ENCODE results near the gene FAT2.

Gene FAT2, protein sequence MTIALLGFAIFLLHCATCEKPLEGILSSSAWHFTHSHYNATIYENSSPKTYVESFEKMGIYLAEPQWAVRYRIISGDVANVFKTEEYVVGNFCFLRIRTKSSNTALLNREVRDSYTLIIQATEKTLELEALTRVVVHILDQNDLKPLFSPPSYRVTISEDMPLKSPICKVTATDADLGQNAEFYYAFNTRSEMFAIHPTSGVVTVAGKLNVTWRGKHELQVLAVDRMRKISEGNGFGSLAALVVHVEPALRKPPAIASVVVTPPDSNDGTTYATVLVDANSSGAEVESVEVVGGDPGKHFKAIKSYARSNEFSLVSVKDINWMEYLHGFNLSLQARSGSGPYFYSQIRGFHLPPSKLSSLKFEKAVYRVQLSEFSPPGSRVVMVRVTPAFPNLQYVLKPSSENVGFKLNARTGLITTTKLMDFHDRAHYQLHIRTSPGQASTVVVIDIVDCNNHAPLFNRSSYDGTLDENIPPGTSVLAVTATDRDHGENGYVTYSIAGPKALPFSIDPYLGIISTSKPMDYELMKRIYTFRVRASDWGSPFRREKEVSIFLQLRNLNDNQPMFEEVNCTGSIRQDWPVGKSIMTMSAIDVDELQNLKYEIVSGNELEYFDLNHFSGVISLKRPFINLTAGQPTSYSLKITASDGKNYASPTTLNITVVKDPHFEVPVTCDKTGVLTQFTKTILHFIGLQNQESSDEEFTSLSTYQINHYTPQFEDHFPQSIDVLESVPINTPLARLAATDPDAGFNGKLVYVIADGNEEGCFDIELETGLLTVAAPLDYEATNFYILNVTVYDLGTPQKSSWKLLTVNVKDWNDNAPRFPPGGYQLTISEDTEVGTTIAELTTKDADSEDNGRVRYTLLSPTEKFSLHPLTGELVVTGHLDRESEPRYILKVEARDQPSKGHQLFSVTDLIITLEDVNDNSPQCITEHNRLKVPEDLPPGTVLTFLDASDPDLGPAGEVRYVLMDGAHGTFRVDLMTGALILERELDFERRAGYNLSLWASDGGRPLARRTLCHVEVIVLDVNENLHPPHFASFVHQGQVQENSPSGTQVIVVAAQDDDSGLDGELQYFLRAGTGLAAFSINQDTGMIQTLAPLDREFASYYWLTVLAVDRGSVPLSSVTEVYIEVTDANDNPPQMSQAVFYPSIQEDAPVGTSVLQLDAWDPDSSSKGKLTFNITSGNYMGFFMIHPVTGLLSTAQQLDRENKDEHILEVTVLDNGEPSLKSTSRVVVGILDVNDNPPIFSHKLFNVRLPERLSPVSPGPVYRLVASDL (N-terminal part only)

GRCh38 chr5:151591144-151591819, at the start of gene FAT2:
Gene FAT2, minus strand, starts transcription at chr5:151591331. Its CDS starts 22,400 bp downstream, at chr5:151568931.
- DNase-seq: no peak

DNA sequence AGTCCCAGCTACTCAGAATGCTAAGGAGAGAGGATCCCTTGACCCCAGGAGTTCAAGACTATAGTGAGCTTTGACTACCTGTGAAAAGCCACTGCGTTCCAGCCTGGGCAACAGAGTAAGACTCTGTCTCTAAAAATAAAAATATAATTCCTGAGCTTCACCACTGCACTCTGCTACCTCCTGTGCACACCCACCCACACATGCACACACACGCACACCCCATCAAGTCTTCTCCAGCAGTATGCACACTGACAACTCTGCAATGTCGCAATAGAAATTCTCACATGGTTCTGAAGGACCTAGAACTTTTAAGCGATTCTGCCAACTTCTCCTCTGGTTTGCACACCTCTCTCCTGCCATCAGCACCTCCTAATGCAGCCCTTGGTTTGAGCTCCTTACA, 47.5 kb upstream of the FAT2 start:
- no peak for DNase-seq

DNA sequence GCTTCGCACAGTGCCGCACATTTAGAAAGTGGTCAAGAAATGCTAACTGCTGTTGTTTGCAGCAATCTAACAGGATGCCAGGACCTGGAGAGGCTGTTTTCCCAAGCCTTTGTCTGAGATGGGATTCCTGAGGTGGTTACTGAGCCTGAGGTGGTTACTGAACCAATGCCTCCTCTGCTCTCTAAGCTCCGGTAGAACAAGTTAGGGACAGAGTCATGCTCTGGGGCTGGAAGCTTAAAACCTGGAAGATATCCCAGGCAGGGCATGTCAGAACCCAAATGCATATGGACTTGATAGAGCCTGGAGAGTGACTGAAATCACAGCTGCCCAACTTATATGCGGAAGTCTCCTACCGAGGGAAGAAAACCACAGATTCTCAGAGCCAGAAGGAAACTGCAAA, 46.5 kb upstream of the FAT2 start:
- DNase-seq: no peak

GRCh38 chr5:151633892-151634291, 42.8 kb upstream of the FAT2 start:
- no peak for DNase-seq

- DNase-seq: no peak
Measured at GRCh38 chr5:151632941-151633340, 41.8 kb upstream of the FAT2 start.

- no peak for DNase-seq
Measured at GRCh38 chr5:151632524-151632923, 41.4 kb upstream of the FAT2 start.

DNA sequence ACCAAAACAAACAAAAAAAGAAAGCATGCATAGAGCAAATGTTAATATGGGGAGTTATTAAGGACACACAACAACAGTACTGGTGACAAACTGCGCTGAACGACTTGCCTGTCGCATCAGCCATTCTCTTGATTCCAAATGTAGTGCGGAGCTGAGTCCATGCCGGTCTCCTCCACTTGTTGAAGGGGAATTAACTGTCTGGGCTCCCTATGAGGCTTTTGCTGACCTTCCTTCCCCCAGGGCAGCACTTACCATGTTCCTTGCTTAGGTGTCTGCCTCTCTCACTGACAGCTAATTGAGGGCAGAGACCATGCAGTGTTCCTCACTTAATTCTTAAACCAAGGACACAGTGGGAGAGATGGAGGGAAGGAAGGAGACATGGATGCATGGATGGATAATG, 40.8 kb upstream of the FAT2 start:
- no peak for DNase-seq

DNA sequence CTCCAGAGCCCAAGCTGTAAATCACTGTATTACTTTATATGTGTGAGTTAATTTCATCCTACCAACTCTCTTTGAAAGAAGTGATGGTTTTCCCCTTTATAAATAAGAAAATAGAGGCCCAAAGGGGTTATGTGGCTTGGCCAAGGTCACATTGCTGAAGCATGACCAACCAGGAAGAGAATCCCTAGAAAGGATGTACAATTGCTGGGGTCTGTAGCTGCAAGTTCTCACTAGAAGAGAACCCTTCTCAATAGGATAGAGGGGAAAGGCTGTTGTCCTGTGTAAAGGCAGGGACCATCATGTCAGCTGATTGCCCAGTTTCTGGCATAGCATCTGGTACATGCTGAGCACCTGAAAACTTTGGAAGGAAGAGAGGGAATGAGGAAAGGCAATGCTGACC, 39.0 kb upstream of the FAT2 start:
- DNase-seq: no peak

DNA sequence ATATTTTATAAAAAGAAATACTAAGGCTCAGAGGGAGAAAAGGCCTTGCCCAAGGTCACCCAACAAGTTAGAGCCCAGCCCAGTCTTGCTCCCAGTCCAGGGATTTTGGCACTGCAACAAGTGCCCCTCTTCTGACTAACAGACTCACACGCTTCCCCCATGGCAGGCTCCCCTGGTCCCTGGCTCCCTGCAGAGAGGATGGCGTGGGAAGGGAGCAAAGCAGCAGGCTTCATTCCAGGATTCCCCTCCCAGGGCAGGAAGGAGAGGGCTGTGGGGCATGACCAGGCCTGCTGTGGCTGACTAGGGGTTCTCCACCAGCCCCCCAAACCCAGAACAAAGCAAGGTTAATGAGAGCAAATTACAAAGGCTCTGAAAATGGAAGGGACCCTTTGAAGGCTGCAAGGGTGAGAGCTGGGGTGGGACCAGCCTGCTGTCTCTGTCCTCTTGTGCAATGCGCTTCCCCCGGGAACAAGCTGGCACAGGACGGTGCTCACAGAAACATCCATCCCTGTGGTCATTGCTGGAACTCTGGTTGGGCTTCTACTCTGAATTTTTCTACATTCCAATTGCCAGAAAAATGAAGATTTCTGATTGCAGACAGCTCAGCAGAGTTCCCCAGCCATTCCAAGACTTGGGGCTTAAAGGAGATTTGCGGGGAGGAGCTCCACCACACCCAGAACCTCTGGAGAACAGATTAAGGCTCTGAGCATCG, 37.1 kb upstream of the FAT2 start:
- DNase-seq: no peak

- DNase-seq: no peak
Measured at GRCh38 chr5:151627650-151628049, 36.5 kb upstream of the FAT2 start.

DNA sequence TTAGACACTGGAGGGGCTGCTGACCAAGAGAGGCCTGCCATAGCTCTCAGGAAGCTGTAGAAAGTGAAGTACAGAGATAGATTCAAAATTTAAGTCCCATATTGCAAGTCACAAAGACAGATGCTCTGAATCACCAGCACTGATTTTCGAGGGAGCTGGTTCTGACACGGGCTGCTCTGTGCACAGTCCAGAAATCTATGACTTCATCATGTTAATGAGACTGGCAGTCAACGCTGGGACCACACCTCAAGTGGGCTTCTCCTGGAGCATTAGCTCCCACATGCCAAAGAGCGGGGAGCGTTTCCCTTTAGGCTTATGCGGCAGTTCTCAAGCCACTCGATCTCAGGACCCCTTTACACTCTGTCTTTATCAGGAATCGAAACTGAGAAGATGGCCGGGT, 34.2 kb upstream of the FAT2 start:
- no peak for DNase-seq

DNA sequence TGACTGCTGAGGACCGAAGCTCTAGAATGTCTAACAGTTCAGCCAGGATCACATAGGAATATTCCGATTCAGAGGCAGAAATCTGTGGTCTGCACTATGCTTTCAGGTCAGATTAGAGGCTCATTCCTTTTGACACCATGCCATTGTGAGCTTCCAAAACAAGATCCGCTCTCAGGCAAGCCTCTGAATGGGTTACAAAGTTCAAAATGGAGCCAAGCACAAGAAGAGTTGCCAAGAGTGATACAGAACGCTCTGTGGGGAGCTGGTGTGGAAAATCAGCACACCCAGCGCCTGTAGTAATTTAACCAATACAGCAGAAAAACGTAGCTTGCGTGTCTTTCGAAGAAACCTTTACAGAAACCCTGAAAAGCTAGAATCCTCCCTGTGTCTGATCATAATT, 33.3 kb upstream of the FAT2 start:
- no peak for DNase-seq

GRCh38 chr5:151622367-151623088, 31.4 kb upstream of the FAT2 start:
- DNase-seq: no peak

- no peak for DNase-seq
Measured at GRCh38 chr5:151620461-151620840, 29.3 kb upstream of the FAT2 start.

DNA sequence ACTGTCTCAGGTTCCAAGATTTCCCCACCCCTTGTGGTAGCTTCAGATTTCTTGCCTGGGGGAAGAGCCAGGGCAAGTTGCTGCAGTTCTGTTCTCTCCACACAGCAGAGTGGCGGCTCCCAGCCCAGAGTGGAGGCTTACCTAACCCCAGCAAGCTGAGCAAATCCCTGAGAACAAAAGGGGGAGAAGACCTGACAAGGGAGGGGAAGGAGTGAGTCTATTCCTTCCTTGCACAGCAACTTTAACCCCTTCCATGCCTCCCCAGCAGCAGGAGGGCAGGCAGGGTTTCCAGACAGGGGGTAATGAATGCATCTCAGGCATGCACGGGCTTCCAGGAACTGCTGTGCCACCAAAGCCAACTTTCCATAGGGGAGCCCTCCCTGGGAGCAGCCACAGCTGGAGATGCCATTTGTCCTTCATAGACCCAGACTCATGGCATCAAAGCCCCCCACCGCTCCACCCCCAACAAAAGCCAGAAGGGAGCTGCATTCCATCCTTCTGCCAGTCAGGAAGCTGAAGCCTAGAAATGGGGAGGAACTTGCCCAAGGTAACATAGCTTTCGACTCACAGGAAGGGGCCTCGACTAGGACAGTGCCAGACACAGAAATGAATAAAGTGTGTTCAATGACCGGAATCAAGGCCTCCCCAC, 28.8 kb upstream of the FAT2 start:
- no peak for DNase-seq

- no peak for DNase-seq
Measured at GRCh38 chr5:151618907-151619306, 27.8 kb upstream of the FAT2 start.

GRCh38 chr5:151617841-151618710, 26.9 kb upstream of the FAT2 start:
- no peak for DNase-seq

GRCh38 chr5:151617383-151617840, 26.3 kb upstream of the FAT2 start:
- no peak for DNase-seq

GRCh38 chr5:151615431-151615830, 24.3 kb upstream of the FAT2 start:
- DNase-seq: no peak

DNA sequence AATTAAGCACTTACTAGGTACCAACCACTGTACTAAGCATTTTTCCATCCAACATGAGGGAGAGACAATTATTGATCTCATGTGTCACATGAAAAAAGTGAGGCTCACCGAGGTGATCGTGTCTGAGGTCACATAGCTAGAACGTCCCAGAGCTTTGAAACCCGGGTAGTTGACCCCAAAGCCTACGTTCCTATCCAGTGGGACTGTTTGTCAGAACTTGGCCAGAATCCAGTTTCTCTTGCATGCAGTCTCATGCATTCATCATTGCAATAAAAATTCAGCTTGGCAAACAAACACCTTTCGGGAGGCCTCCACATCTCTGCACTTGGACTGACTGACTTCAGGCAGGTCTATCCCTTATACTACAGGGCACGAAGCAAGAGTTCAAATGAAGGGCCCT, 23.4 kb upstream of the FAT2 start:
- DNase-seq: no peak

Data from MV-4-11 (cell line).